Transverse colon (tissue), 4 donors: ENCODE measurements around the gene CCNL2. TPM values are rescaled to one million over a fixed set of nuclear protein-coding genes. Genes with fewer than 3 reads are reported as not detected.

Source experiments
- DNase-seq: peaks from one replicate; pipeline ENCODE4 v3.0.0-alpha.2; 2019
- H3K27ac ChIP-seq, 4 donors: fragments of 200-600 bp; sonication (generic); 2 replicates each; pipeline ENCODE4 v1.5.1; 2016 to 2018; ENCODE audit warnings: inconsistent platforms in 4 of 4
- H3K27me3 ChIP-seq: fragments of 200-600 bp; sonication (generic); 2 replicates; pipeline ENCODE4 v1.5.1; 2017; ENCODE audit warnings: inconsistent platforms
- H3K36me3 ChIP-seq, 4 donors: fragments of 200-600 bp; sonication (generic); 2 replicates each; pipeline ENCODE4 v1.5.1; 2017 to 2019; ENCODE audit warnings: inconsistent platforms in 4 of 4
- H3K4me1 ChIP-seq, 4 donors: fragments of 200-600 bp; sonication (generic); 2 replicates each; pipeline ENCODE4 v1.5.1; 2017 to 2020; ENCODE audit warnings: inconsistent platforms in 4 of 4
- H3K4me3 ChIP-seq, 4 donors: fragments of 200-600 bp; sonication (generic); 1 replicate in 1 of 4; 2 replicates in 3 of 4; pipeline versions ENCODE4 v1.5.1 to v1.6.1; 2017 to 2019; ENCODE audit warnings: inconsistent platforms in 4 of 4
- H3K9me3 ChIP-seq, 2 donors: fragments of 200-600 bp; sonication (generic); 2 replicates each; pipeline ENCODE4 v1.5.1; 2017 to 2019; ENCODE audit warnings: inconsistent platforms in 2 of 2
- CTCF ChIP-seq, 5 experiments: fragments of 200-600 bp in 3 of 5; fragments of 450-650 bp in 2 of 5; sonication (generic) in 3 of 5; IDR thresholded peaks; 1 replicate in 2 of 5; 2 replicates in 3 of 5; pipeline ENCODE4 v1.5.1; 2016 to 2017; ENCODE audit warnings: antibody characterized with exemption in 5 of 5, inconsistent platforms in 3 of 5, mild to moderate bottlenecking in 2 of 5, moderate library complexity in 1 of 5
- EP300 ChIP-seq: sonication (generic); formaldehyde crosslinking; IDR thresholded peaks from one replicate; pipeline ENCODE4 v1.6.1; 2017; ENCODE audit warnings: antibody characterized with exemption, low read depth
- POLR2A ChIP-seq: fragments of 450-650 bp; IDR thresholded peaks from one replicate; pipeline ENCODE4 v1.6.1; 2016; ENCODE audit warnings: antibody characterized with exemption, mild to moderate bottlenecking, moderate library complexity
- POLR2AphosphoS5 ChIP-seq, 3 donors: sonication (generic); formaldehyde crosslinking; IDR thresholded peaks; one replicate each; pipeline ENCODE4 v1.6.1; 2016; ENCODE audit warnings: antibody characterized with exemption in 3 of 3
- WGBS, 2 donors: methylation state at CpG; one replicate each; pipeline ENCODE4 v1.1.5; 2018; ENCODE audit warnings: low coverage in 1 of 2; 5-methylcytosine and 5-hydroxymethylcytosine counted together
- in situ Hi-C, 4 donors: fragments of 200-750 bp; cut with MboI; loops; one replicate each; pipeline versions ENCODE4 v1.15.0 to v1.15.1; 2017; ENCODE audit warnings: low sequenced_read_pairs in 3 of 4, low pct_ligation_motif_present in 1 of 4, low pct_unique_long_range_greater_than_20kb in 1 of 4
- intact Hi-C: fragments of 100-400 bp; cut with DNase I; formaldehyde crosslinking; loops from one replicate; pipeline ENCODE4 v1.15.1; 2023; ENCODE audit warnings: low total_unique reads
- total RNA-seq, 4 donors: library from RNA; depleted of rRNA; stranded (reverse); fragments of >200 nt; gene quantifications; one replicate each; pipeline ENCODE4 v1.1.0, GENCODE V29; 2016

The CCNL2 gene
- total RNA-seq, 4 donors from 2014 or later: 169 to 657 (median 349) TPM

GRCh38 chr1:1440262-1441001 lies 41.3 kb upstream of the CCNL2 start:
- WGBS, 2 donors: 74% methylated on average over 23 of the region's 26 CpGs; no CpG with 5 or more reads in 1 of the 2 donors
- in situ Hi-C loops (no loop called here), intact Hi-C loops (no loop called here)
- Histone ChIP-seq H3K27me3 (no peaks in the 10 kb centered on the region), H3K4me3 (no peak overlapping the region), H3K27ac (peak overlapping the region in 1 of 4 donors; percentile 57), H3K4me1 (peaks cover 26 to 43% (median 41%) of the 10 kb centered on the region in 4 donors), H3K9me3 (no peaks in the 10 kb centered on the region), H3K36me3 (no peaks in the 10 kb centered on the region)
- no peak for TF ChIP-seq EP300
- DNase-seq: no peak

- no peak for DNase-seq
- Histone ChIP-seq H3K4me3 (no peak overlapping the region), H3K4me1 (peaks cover 31 to 50% (median 47%) of the 10 kb centered on the region in 4 donors), H3K27me3 (no peaks in the 10 kb centered on the region), H3K9me3 (no peaks in the 10 kb centered on the region), H3K27ac (no peak overlapping the region), H3K36me3 (no peaks in the 10 kb centered on the region)
- intact Hi-C loops: loop anchor here (5.0 kb wide), 1 partner anchor 37 kb away; no protein-coding TSS in a partner anchor
- WGBS, 2 donors: 87 to 100% methylated on average over 6 to 40 of the region's 82 CpGs
- TF ChIP-seq POLR2AphosphoS5 (IDR thresholded peaks at IDR 0.05) (no peak), CTCF (IDR thresholded peaks at IDR 0.05) (no peak), EP300 (no peak)
- in situ Hi-C loops: no loop called here
Measured at GRCh38 chr1:1439546-1440261, 40.6 kb upstream of the CCNL2 start.

DNA sequence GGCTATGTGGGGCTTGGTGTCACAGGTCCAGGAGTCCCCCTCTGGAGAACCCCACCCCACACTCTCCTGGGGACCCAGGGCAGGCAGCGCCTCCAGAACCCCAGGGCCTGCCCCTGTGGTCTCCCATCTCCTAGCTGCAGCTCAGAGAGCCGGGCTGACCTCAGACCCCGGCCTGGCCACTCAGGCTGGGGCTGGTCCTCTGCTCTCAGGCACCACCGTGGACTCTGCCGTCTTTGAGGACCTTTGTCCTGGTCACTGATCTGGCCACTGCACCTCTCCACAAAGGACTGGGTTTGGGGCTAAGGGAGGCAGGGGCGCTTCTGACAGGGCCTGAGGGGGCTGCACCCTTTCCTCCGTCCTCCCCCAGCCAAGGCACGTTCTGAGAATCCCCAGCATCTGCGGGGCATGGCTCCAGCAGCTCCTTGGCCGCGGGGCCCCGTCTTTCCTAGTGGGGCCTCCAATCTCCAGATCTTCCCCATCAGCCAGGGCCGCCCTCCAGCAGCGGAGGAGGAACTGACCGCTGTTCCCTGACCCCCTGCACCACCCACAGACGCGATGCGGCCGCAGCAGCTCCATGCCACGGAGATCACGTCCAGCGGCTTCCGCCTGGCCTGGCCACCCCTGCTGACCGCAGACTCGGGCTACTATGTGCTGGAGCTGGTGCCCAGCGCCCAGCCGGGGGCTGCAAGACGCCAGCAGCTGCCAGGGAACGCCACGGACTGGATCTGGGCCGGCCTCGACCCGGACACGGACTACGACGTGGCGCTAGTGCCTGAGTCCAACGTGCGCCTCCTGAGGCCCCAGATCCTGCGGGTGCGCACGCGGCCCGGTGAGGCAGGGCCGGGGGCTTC lies 39.6 kb upstream of the CCNL2 start:
- no peak overlapping the region for H3K4me3 ChIP-seq
- no peaks in the 10 kb centered on the region for H3K27me3 ChIP-seq
- TF ChIP-seq CTCF (IDR thresholded peaks at IDR 0.05): no peak
- TF ChIP-seq POLR2A: no peak
- no peak for TF ChIP-seq POLR2AphosphoS5 (IDR thresholded peaks at IDR 0.05)
- no peak for TF ChIP-seq EP300
- in situ Hi-C loops (no loop called here), intact Hi-C loops (loop anchor here (5.0 kb wide), 1 partner anchor 36 kb away; no protein-coding TSS in a partner anchor)
- H3K4me1 ChIP-seq: peaks cover 39 to 59% (median 57%) of the 10 kb centered on the region in 4 donors
- no peaks in the 10 kb centered on the region for H3K9me3 ChIP-seq
- WGBS, 2 donors: 95% methylated on average over 29 of the region's 45 CpGs; no CpG with 5 or more reads in 1 of the 2 donors
- H3K27ac ChIP-seq: peak overlapping the region; percentile 49 to 53 (median 50)
- DNase-seq: no peak
- H3K36me3 ChIP-seq: no peaks in the 10 kb centered on the region

DNA sequence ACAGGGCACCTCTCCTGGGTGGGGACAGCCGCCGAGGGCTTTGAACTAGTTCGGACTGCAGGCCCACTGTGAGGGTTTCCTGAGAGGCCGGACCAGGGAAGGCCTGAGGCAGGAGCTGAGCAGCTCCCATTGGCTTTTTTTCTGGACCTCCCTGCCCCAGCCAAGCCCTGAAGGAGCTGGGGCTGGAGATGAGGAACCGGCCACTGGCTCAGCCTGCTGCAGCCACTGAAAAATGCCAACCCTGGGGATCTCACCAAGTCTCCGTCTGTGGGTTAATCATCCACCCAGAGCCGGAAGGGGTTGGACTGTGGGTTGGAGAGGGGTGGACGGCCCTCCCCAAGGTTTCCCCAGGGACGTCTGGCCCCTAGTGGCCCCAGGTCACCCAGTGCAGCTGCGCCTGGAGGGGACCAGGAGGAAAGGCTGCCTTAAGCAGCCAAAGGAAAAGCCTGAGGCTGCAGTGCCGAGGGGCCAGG lies 38.8 kb upstream of the CCNL2 start:
- peak; percentile 73 for DNase-seq
- TF ChIP-seq EP300 (no peak), CTCF (IDR thresholded peaks at IDR 0.05) (peak in 2 of 5 experiments; percentile 13 to 27), POLR2A (peak; percentile 15), POLR2AphosphoS5 (IDR thresholded peaks at IDR 0.05) (no peak)
- Histone ChIP-seq H3K9me3 (no peaks in the 10 kb centered on the region), H3K27ac (peak overlapping the region; percentile 49 to 53 (median 50)), H3K36me3 (no peaks in the 10 kb centered on the region), H3K27me3 (no peaks in the 10 kb centered on the region), H3K4me1 (peaks cover 47 to 67% (median 65%) of the 10 kb centered on the region in 4 donors), H3K4me3 (peak overlapping the region in 1 of 4 donors; percentile 10)
- intact Hi-C loops: loop anchor here (5.0 kb wide), 1 partner anchor 36 kb away; no protein-coding TSS in a partner anchor
- in situ Hi-C loops: no loop called here
- 26% methylated on average over 11 of the region's 11 CpGs; no CpG with 5 or more reads in 1 of the 2 donors for WGBS, 2 donors
